RWPE1 (cell line): ENCODE measurements around the gene RXRA.

Source experiments
- CTCF ChIA-PET: fragments of 350-600 bp; sonication (Branson Sonifier 250); formaldehyde crosslinking; extraction: SDS; loops from one replicate; lab custom pipeline; 2021; lab: Yijun Ruan, JAX
- POLR2A ChIA-PET: fragments of 400-600 bp; formaldehyde crosslinking; extraction: SDS; loops from one replicate; lab custom pipeline; 2020; ENCODE audit warnings: antibody characterized with exemption; ENCODE audit not compliant: low non-redundant PET; lab: Yijun Ruan, JAX
- DNase-seq: peaks from one replicate; pipeline ENCODE4 v3.0.0; 2012; ENCODE audit warnings: low spot score
- H3K27ac ChIP-seq: fragments of 450-650 bp; 2 replicates; pipeline ENCODE4 v1.5.1; 2017
- TF ChIP-seq, protein P1 (sequence below): fragments of 450-650 bp; conservative IDR thresholded peaks from 2 replicates; pipeline ENCODE4 v1.5.1; 2017; ENCODE audit warnings: low read depth, mild to moderate bottlenecking

RXRA gene

DNA sequence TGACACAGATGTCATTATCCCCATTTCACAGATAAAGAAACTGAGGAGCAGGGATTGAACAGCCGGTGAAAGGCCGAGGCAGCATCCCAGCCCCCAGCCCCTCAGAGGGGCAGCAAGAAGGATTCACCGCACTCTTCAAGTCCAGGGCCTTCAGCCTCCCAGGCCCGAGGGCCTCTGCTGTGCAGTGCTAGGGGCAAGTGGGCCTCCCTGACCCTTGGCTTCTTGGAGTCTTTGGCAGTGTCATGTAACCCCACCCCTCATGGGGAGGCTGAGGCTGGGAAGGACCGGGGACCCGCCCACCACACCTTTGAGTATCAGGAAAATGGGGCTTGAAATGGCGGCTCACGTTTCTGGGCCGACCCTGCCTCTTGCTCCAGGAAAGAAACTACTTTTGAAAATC lies 28.7 kb upstream of the RXRA start:
- H3K27ac ChIP-seq: no peak overlapping the region
- CTCF ChIA-PET: no interaction called here
- DNase-seq: no peak
- TF ChIP-seq, protein P1, sequence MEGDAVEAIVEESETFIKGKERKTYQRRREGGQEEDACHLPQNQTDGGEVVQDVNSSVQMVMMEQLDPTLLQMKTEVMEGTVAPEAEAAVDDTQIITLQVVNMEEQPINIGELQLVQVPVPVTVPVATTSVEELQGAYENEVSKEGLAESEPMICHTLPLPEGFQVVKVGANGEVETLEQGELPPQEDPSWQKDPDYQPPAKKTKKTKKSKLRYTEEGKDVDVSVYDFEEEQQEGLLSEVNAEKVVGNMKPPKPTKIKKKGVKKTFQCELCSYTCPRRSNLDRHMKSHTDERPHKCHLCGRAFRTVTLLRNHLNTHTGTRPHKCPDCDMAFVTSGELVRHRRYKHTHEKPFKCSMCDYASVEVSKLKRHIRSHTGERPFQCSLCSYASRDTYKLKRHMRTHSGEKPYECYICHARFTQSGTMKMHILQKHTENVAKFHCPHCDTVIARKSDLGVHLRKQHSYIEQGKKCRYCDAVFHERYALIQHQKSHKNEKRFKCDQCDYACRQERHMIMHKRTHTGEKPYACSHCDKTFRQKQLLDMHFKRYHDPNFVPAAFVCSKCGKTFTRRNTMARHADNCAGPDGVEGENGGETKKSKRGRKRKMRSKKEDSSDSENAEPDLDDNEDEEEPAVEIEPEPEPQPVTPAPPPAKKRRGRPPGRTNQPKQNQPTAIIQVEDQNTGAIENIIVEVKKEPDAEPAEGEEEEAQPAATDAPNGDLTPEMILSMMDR: no peak
- POLR2A ChIA-PET: interaction anchor here (0.7 kb wide), 1 partner anchor 1072 kb away, joined by 4 read pairs; no protein-coding TSS in a partner anchor

DNA sequence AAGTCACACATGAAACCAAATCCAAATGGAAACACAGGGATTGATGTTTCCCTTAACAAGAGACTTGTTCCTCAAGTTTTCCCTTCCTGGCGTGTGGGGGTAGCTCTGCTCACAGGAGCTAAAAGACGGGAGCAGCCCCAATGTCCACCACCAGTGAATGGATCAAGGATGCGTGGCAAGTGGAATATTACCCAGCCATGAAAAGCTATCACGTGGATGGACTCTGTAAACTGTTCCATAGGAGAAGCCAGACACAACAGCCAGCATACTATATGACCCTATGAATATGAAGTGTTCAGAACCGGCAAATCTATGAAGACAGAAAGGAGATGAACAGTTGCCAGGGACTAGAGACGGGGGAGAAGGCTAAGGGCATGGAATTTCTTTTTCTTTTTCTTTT lies 28.3 kb upstream of the RXRA start:
- H3K27ac ChIP-seq: no peak overlapping the region
- ChIA-PET POLR2A (interaction anchor here (0.7 kb wide), 1 partner anchor 1071 kb away, joined by 4 read pairs; no protein-coding TSS in a partner anchor), CTCF (no interaction called here)
- TF ChIP-seq, protein P1: no peak
- no peak for DNase-seq

DNA sequence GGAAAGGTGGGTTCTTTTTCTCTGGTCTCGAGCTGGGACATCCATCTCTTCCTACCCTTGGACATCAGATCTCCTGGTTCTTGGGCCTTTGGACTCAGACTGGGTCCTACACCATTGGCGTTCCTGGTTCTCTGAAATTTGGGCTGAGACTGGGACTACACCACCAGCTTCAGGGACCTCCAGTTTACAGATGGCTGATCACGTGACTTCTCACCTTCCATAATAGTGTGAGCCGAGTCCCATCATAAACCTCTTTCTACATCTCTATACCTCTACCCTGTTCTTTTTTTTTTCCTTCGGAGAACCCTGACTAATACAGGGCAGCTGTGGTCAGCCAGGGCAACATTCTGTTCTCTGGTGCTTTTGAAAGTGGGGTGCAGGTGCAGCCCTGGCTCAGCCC lies 27.2 kb upstream of the RXRA start:
- no peak overlapping the region for H3K27ac ChIP-seq
- ChIA-PET POLR2A (no interaction called here), CTCF (interaction anchor here (0.6 kb wide), 1 partner anchor 1576 kb away, joined by 4 read pairs; no protein-coding TSS in a partner anchor)
- DNase-seq: no peak
- TF ChIP-seq, protein P1: no peak

DNA sequence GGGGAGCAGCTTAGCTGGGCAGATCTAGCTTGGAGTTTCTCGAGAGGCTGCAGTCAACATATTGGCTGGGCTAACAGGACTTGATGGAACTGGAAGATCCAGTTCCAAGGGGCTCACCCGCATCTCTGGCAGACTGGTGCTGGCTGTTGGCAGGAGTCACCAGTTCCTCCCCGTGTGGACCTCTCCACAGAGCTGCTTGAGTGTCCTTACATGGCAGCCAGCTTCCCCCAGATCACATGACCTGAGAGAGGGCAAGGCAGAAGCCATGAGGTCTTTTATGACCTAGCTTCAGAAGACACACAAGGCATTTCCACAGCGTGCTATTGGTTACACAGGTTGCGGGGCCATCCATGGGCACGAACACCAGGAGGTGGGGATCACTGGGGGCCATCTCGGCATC lies 26.4 kb upstream of the RXRA start:
- TF ChIP-seq, protein P1: no peak
- H3K27ac ChIP-seq: no peak overlapping the region
- CTCF ChIA-PET: no interaction called here
- POLR2A ChIA-PET: no interaction called here
- DNase-seq: no peak

GRCh38 chr9:134301387-134302129 lies 24.7 kb upstream of the RXRA start:
- H3K27ac ChIP-seq: no peak overlapping the region
- ChIA-PET CTCF (interaction anchor here (0.7 to 0.8 kb wide), 2 partner anchors 17 to 142 kb away, joined by 3 to 5 read pairs; no protein-coding TSS in a partner anchor), POLR2A (no interaction called here)
- TF ChIP-seq, protein P1: no peak
- DNase-seq: no peak

- ChIA-PET CTCF (interaction anchor here (0.7 kb wide), 1 partner anchor 16 kb away, joined by 5 read pairs; no protein-coding TSS in a partner anchor), POLR2A (interaction anchor here (0.8 kb wide), 1 partner anchor 23 kb away, joined by 4 read pairs; no protein-coding TSS in a partner anchor)
- H3K27ac ChIP-seq: no peak overlapping the region
- TF ChIP-seq, protein P1: no peak
- no peak for DNase-seq
These were observed 24.0 kb upstream of the RXRA start for GRCh38 chr9:134302130-134302817.
